NCI-H2107 treated with DMSO at 0.1 percent for 48 hours (cell line): ENCODE data around the gene ELOVL6.
"Not testable (repeated sequence)": the region's sequence is repeated elsewhere in the genome, so short reads cannot be mapped to it uniquely, and the experiment has no call there.

Source experiments
- DNase-seq: peaks from one replicate; lab custom pipeline; 2025; ENCODE audit not compliant: unreplicated experiment; lab: John Stamatoyannopoulos, UW

The ELOVL6 gene

DNA sequence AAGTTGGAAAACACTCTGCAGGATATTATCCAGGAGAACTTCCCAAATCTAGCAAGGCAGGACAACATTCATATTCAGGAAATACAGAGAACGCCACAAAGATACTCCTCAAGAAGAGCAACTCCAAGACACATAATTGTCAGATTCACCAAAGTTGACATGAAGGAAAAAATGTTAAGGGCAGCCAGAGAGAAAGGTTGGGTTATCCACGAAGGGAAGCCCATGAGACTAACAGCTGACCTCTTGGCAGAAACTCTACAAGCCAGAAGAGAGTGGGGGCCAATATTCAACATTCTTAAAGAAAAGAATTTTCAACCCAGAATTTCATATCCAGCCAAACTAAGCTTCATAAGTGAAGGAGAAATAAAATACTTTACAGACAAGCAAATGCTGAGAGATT lies 120.3 kb downstream of the ELOVL6 start:
- DNase-seq = not testable (repeated sequence)

DNA sequence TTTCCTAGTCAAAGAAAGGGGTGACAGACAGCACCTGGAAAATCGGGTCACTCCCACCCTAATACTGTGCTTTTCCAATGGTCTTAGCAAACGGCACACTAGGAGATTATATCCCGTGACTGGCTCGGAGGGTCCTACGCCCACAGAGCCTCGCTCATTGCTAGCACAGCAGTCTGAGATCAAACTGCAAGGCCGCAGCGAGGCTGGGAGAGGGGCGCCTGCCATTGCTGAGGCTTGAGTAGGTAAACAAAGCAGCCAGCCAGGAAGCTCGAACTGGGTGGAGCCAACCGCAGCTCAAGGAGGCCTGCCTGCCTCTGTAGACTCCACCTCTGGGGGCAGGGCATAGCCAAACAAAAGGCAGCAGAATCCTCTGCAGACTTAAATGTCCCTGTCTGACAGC lies 121.6 kb downstream of the ELOVL6 start:
- not testable (repeated sequence) for DNase-seq

- no peak for DNase-seq
Measured at GRCh38 chr4:110075891-110076290, 122.5 kb downstream of the ELOVL6 start.

DNA sequence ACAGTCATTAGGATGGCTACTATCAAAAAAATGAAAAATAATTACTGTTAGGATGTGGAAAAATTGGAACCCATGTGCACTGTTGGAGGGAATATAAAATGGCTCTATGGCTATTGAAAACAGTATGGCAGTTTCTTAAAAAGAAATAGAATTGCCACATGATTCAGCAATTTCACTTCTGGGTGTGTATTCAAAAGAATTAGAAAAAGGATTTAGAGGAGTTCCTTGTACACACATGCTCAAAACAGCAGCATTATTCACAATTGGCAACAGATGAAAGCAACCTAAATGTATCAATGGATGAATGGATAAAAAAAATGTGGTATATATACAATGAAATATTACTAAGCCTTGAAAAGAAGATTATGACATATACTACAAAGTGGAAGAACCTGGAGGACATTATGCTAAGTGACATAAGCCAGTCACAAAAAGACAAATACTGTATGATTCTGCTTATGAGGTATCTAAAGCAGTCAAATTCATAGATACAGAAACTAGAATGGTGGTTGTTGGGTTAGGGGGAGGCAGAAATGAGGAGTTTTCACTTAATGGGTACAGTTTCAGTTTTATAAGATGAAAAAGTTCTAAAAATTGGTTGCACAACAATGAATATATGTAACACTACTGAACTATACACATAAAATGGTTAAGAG lies 123.2 kb downstream of the ELOVL6 start:
- no peak for DNase-seq

DNA sequence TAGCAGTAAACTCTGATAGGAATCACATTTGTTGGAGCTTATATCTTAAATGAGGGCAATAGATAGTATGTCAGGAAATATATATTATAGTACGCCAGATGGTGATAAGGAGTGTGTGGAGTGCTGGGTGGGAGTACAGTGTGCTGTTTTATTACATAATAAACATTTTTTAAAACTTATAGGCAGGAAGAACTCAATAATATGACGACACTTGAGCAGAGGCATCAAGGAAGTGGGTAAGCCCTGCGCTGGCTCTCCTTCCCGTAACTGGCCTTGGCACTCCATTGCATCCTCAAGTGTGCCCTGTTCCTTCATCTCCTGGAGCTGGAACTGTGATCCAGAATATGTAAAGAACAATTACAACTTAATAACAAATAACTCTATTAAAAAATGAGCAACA lies 123.8 kb downstream of the ELOVL6 start:
- DNase-seq = no peak

GRCh38 chr4:110073053-110073845 lies 125.2 kb downstream of the ELOVL6 start:
- no peak for DNase-seq

DNA sequence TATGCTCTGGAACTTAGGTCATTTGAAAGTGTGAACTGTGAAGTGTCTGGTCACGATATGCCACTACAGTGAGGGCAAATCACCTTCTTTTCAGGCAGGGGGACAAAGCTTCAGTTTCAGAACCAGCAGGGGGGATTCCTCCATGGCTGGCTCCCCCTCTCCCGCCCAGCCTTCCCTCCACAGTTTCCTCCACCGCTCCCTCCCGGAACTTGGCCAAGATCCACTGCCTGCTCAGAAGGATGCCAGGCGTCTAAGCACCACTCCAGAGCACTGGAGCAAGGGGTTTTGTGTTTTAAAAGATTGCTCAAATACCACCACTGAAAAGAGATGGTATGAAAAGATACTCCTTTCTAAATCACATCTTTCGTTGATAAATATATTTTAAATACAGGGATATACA lies 126.9 kb downstream of the ELOVL6 start:
- DNase-seq = no peak

DNA sequence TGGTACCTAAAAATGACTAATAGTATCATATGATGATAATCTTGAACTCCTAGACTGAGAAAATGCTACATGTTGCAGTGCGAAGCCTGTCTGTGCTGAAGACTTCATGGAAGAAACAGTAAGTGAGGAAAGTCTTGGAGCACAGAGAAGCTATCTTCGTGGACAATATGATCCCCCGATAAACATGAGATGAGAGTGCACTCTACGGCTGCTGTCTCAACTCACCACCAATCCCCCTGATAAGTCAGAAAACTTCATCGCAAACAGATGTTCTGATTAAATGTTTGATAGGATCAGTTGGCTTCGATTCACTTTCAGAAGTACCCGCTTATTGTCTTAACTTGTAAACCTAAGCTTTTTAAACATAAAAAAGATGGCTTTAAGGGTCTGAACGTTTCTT lies 130.2 kb downstream of the ELOVL6 start:
- DNase-seq = no peak

- no peak for DNase-seq
Measured at GRCh38 chr4:110064934-110065333, 133.5 kb downstream of the ELOVL6 start.

DNA sequence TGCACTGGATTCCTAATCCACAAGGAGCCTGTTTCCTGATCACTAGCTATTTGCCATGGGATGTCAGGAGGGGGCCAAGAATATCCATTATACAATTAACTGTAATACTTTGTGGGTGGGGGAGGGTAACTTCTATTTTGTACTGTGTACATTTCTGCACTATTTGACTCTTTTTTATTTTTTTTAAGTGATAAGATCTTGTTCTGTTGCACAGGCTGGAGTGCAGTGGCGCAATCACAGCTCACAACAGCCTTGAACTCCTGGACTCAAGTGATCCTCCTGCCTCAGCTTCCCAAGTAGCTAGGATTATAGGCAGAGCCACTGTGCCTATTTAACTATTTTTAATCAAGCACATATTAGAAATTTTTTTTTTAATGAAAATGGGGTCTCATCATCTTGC lies 134.1 kb downstream of the ELOVL6 start:
- no peak for DNase-seq

DNA sequence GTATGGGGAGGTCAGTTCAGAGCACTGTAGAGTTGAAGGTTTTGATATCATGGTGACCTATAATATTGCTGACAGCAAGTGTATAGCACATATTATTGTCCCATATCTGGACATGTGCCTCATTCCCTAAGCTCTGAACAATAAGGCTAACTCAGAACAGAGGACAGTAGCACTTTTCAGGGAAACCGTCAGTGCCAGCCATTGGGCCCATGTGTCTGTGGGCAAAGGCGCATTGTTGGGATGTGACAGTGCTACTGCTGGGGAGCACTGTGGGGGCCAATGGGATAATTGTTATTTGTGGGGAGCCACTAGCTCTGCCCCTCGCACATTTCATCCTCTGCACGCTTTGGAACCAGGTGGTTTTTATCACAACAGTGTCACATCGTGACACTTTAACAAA lies 136.2 kb downstream of the ELOVL6 start:
- DNase-seq = no peak

- DNase-seq = no peak
Measured at GRCh38 chr4:110061076-110061475, 137.3 kb downstream of the ELOVL6 start.

GRCh38 chr4:110059556-110060191 lies 138.7 kb downstream of the ELOVL6 start:
- no peak for DNase-seq

DNA sequence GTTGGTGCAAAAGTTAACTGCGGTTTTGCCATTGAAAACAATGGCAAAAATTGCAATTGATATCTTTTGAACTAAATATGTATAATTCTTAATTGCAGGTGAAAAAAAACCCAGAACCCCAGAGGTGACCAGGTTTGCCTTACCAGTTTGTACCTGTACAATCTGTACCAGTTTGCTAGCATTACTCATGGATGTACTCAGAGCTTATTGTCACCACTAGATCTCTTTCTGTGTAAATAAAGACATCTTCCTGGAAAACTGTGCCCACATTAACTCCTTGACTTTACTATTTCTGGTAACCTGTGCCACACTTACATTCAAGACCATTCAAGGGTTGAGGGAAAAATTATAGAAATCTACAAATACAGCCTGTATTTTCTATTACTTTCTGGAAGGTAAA lies 139.7 kb downstream of the ELOVL6 start:
- DNase-seq = no peak

DNA sequence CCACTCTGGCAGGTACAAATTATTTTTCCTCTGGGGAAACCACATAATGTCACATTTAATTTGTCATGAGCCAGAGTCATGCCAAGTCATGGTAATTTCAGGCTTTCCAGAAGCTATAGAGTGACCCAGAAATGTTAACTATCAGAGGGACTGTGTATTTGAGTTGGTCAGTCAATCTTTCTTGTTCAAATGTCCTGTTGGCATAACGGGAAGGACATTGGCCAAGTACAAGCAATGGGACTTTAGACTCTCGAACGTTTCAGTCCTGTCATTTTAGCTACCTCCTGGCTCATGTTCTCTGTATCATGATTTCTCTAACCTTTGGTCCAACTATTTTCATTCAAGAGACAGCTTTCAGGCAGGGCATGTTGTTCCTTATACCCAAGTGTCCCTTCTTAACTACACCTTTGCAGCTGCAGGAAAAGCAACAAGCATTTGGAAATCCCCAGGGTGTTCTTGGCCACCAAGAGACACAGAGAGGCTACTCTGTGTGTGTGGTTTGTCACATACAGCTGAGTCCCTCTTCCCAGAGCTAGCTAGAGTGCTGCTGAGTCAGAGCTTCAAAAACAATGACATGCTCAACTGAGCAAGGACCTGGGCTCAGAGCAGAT lies 143.2 kb downstream of the ELOVL6 start:
- peak; percentile 19 for DNase-seq

- DNase-seq = peak; percentile 1
Measured at GRCh38 chr4:110049951-110050925, 148.2 kb downstream of the ELOVL6 start.

- no peak for DNase-seq
Measured at GRCh38 chr4:110046588-110047049, 151.8 kb downstream of the ELOVL6 start.

DNA sequence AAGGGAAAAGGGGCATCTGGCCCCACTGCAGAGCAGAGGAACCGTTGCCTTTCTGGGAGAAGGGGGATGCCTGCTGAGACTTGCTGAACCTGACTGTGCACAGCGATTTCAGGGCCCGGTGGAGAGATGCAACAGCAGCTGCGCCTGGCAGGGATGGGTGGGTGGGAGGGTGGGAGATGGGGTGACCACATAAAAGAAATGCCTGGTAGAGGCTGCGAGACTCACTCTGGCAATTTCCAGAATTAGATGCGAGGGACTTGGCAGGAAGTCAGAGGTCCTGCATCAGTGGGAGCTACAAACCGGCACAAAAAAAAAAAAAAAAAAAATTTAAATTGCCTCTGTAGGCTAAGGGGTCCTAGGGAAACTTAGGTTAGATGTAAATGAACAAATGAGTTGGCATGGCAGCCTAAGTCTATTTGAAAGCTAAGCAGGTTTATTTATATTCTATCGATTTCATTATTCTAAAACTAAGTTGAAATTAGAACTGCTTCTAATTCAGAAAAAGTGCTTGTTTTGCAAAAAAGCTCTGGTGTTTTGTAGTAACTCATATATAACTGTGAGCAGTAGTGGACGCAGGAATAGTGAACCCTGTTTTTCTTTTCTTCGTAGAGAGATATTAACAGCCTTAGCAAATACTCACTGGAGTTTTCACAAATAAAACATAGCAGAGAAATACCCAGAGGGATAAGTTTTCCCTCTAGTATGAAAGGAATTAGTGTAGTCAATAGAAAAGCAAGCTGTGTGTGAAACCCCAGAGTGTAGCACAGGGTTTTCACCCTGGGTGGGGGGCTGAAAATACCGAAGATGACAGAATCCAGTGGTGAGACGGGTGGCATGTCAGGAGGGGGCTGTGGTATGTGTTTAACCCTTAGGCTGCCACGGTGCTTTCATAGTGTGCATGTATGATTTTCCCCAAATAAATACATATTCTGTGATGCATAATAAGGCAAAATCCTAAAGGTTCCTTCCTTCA lies 155.6 kb downstream of the ELOVL6 start:
- no peak for DNase-seq

DNA sequence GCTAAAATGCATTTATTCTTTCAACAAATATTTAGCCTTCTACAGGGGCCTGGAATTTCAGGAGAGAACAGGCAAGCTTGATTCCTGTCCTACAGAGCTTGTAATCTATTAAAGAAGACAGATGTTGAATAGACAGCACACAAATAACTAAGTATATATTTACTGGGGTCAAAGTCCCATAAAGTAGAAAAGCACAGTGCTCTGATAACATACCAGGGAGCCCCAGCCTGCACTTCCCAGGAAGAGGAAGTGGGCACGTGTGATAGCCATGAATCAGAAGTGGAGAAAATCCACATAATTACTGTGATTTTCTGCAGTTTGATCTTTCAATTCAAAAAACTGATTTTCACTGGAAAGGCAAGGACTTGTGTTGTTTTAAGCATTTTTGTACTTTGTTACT lies 156.7 kb downstream of the ELOVL6 start:
- no peak for DNase-seq
